ENCODE results near the gene SRSF8.

Gene SRSF8

GRCh38 chr11:95068549-95068948, 1.8 kb downstream of the SRSF8 start:
- Histone ChIP-seq H3K27ac (peak overlapping the region; percentile 95 to 99), H3K4me3 (peak overlapping the region; percentile 84)
- no peak for TF ChIP-seq CTCF (IDR thresholded peaks at IDR 0.05)
- peak; percentile 89 for DNase-seq (ENCODE audit: low spot score)

GRCh38 chr11:95070471-95070870, 3.8 kb downstream of the SRSF8 start:
- DNase-seq (ENCODE audit: low spot score): no peak
- TF ChIP-seq CTCF (IDR thresholded peaks at IDR 0.05): no peak
- Histone ChIP-seq H3K27ac (no peak overlapping the region), H3K4me3 (no peak overlapping the region)

- TF ChIP-seq CTCF (IDR thresholded peaks at IDR 0.05): no peak
- Histone ChIP-seq H3K4me3 (no peak overlapping the region), H3K27ac (no peak overlapping the region)
- no peak for DNase-seq (ENCODE audit: low spot score)
Observed at GRCh38 chr11:95072948-95073347, 6.2 kb downstream of the SRSF8 start.

- peak overlapping the region; percentile 28 to 67 for H3K27ac ChIP-seq
- DNase-seq (ENCODE audit: low spot score): no peak
- TF ChIP-seq CTCF (IDR thresholded peaks at IDR 0.05): no peak
Observed at GRCh38 chr11:95074792-95075563, 8.3 kb downstream of the SRSF8 start.

GRCh38 chr11:95076416-95076815, 9.7 kb downstream of the SRSF8 start:
- Histone ChIP-seq H3K4me3 (no peak overlapping the region), H3K27ac (peak overlapping the region; percentile 45 to 67)
- no peak for TF ChIP-seq CTCF (IDR thresholded peaks at IDR 0.05)
- DNase-seq (ENCODE audit: low spot score): no peak

More at GRCh38 chr11:95074792-95075563, 8.3 kb downstream of the SRSF8 start:
- peak overlapping the region; percentile 11 for H3K4me3 ChIP-seq

- H3K27ac ChIP-seq: peak overlapping the region; percentile 45 to 67
- H3K4me3 ChIP-seq: no peak overlapping the region
- DNase-seq (ENCODE audit: low spot score): no peak
- TF ChIP-seq CTCF (IDR thresholded peaks at IDR 0.05): no peak
Observed at GRCh38 chr11:95076981-95077380, 10.3 kb downstream of the SRSF8 start.

GRCh38 chr11:95078526-95078925, 11.8 kb downstream of the SRSF8 start:
- H3K27ac ChIP-seq: peak overlapping the region; percentile 45 to 67
- TF ChIP-seq CTCF (IDR thresholded peaks at IDR 0.05): no peak
- no peak for DNase-seq (ENCODE audit: low spot score)

More at GRCh38 chr11:95078526-95078925, 11.8 kb downstream of the SRSF8 start:
- H3K4me3 ChIP-seq: no peak overlapping the region

All from coronary artery (tissue), 2 donors.